GM19452 (cell line): ENCODE measurements around the gene EMILIN2.
"Not testable (repeated sequence)": the region's sequence is repeated elsewhere in the genome, so short reads cannot be mapped to it uniquely, and the experiment has no call there.

Source experiments
- ATAC-seq: cut with Tn5 transposase; IDR thresholded peaks from one replicate; pipeline ENCODE4 v1.9.1; 2021; ENCODE audit not compliant: unreplicated experiment

Gene EMILIN2

DNA sequence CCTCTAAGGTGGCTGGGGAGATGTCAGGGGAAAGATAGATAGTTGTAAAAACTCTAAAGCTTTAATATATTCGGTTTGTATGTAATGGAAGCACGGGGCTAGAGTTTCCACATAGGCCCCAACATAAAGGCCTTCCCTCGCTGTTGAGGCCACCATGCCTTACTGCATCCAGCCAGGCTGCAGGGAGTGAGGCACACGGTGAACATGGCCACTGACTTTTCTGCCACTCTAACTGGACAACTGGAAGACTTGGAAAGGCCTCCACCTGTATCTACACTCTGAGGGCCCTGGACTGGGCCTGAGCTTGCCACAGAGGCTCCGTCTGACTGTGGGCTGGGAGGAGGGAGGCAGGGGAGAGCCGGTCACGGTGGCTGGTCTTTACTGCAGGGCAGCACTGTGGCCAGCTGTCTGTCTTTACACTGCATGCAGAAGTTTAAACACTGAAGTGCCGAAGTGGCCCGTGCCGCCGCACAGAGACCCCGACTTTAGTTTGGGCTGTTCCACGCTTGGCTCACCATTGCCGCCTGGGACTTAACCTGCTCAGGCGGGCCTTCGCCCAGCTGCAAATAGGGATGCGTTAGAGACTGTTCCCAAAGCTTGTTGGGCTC is 66.7 kb downstream of the EMILIN2 start:
- ATAC-seq: no peak

DNA sequence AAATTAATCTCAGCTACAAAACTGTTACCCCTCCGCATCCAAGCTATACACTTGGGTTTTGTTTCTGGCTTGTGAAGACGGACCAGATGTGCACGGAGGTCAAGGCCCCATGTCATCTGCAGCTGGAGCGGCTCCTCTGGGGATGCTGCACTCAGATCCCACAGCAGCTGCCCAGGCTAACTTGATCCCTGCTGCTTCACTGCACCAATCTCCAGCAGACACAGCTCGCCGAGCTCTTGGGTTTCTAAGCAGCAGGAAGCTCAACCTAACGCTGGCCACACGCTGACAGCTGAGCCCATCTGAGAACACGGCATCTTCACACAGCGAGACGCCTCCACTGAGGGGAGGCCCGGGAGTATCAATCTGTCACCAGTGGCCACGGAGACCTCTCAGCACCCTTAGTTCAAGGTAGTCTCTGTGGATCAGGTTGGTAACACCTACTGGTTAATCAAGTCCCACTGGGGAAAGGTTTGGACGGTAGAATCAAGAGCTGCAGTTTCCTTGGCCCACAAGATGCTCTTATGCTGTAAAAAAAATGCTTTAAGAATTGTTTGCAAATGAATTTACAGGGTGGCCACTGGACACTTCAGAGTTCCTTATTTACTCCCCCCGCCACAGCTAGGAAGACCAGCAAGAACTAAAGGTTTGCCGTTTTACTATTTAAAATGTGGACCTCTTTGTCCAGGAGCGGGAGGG is 67.5 kb downstream of the EMILIN2 start:
- ATAC-seq: no peak

DNA sequence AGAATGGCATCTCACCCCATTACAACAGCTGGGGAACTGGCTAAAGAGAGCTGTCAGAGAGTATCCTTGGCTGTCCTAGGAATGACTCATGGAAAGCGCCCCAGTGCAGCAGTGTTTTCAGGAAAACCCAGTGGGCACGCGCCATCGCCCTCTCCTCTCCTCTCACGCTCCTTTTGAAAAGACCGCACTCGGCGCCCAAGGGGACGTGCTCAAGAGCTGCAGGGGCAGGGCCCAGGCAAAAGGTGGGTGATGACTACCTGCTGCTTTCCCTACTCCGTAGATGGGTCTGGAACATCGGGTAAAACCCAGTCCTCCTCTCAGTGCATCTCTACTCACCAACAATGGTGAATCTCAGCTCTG is 68.1 kb downstream of the EMILIN2 start:
- ATAC-seq: no peak

DNA sequence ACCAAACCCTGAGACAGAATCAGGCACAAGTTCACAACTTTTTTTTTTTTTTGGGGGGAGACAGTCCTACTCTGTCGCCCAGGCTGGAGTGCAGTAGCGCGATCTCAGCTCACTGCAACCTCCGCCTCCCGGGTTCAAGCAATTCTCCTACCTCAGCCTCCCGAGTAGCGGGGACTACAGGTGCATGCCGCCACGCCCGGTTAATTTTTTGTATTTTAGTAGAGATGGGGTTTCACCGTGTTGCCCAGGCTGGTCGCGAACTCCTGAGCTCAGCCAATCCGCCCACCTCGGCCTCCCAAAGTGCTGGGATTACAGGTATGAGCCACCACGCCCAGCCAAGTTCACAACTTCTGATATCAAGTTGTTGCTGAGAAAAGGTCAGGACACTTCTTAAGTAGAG is 68.7 kb downstream of the EMILIN2 start:
- ATAC-seq: not testable (repeated sequence)

DNA sequence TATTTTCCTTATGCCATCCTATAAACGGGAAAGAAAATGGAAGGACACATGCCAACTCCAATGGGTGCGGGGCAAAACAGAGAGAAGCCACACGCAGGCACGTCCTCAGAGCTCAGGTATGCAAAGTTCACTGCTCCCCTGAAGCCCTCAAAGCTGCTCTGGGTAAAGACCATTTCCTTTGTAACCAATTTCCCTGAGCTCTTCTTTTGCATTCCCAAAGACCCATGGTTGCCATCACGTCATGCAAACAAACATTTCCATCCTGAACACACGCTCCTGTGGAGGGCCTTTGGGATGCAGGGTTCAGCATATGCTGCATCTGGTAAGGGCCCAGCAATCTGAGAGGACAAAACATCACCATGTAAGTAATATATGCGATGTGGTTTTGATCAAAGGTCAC is 69.4 kb downstream of the EMILIN2 start:
- ATAC-seq: no peak

DNA sequence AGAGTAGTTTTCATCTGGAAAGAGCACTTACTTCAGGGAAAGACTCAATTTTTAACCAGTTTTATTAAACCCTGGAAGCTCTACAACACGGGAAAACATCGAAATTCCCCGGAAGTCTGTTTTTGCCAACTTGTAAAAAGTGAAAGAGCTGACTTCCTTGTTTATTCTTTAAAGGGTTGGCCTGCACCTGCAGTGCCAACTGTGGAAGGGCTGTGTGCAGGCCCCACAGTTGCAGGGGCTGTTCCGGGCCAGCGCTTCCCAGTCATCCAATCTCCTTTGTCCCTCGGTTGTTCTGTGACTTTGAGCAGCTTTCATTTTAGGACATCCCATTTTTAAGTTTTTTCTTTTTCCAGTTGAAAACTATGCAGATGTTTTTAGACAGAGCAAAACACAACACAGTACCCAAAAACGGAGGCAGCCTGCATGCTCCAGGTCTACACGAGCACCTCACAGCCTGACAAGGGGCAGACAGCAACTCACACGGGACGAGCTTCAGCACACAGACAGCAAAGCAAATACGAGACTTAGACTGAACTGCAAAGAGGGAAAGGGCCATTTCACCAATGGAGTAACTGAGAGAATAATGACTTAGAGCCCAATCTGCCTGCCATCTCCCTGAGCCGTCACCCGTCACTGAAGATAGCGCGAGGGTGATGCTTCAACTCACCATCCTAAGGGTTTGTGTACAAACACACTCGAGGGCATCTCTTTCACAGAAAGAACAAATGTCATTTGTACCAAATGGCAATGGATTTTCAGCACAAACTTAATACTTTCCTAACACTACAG is 70.6 kb downstream of the EMILIN2 start:
- ATAC-seq: no peak

DNA sequence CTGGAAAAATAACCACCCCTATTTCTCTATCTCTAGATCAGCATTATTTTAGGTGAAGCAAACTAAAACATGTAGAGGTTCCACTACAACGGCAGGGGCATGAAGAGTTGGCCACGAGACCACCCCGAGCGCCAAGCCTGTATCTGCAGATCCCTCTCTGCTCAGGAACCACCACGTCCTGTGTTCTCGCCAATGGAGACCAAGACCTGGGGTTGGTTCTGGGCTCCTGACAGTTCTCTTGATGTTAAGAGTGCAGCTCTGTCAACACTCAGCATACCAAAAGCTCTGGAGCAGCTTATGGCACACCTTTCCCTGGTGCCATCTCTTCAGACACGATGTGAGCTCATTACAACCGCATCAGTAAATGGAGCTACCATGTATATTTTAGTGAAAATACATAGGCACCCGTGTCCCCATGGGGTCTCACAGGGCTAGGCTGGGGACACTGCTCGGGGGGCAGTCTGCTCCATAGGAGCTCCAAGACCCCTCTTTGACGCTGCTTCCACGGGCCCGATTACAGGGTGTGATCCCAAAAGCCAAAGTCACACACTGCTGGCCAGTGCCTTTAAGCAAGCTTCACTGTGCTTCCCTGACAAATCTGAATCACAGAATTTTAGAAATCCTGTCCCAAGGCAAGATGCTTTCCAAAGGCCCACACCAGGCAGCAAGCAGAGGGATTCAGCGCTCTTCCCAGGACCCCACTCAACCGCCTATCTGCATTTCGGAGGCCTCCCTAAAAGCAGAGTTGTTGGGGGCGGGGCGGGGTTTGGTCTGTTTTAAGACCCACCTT is 72.2 kb downstream of the EMILIN2 start:
- ATAC-seq: no peak

DNA sequence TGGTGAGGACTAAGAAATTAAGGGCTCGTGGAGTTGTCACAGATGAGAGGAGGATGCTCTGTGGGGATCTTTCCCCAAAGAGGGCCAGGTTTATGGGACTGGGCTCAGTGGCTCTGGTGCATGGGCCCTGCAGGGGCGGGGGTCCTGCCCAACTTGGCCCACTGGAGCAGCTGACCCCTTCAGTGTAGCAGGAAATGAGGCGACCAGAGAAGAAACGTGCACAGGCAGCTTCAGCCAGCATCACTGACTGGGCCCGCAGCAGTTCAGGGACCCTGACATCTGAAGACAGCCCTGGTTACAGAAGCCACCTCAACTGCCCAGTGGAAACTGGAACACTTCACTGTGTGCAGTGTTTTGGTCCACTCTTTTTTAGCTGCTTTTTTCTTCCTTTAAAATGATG is 72.8 kb downstream of the EMILIN2 start:
- no peak for ATAC-seq

DNA sequence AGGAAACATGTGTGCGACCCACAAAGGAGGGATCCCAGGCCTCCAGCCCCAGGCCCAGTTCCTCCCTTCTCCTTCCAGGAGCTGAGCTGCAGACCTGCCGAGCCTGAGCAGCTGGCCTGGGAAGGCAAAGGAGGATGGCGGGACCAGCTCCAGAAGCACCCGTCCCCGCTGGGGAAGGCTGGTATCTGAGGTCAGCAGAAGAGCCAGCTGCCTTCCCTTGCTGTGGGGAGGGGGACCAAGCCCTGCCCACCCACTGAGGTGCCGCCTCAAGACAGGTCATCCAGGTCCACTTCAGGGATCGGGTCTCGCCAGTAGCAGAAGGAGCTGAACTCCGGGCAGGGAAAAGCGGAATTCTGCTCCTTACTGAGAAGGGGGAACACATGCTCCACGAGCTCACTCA is 73.2 kb downstream of the EMILIN2 start:
- no peak for ATAC-seq

DNA sequence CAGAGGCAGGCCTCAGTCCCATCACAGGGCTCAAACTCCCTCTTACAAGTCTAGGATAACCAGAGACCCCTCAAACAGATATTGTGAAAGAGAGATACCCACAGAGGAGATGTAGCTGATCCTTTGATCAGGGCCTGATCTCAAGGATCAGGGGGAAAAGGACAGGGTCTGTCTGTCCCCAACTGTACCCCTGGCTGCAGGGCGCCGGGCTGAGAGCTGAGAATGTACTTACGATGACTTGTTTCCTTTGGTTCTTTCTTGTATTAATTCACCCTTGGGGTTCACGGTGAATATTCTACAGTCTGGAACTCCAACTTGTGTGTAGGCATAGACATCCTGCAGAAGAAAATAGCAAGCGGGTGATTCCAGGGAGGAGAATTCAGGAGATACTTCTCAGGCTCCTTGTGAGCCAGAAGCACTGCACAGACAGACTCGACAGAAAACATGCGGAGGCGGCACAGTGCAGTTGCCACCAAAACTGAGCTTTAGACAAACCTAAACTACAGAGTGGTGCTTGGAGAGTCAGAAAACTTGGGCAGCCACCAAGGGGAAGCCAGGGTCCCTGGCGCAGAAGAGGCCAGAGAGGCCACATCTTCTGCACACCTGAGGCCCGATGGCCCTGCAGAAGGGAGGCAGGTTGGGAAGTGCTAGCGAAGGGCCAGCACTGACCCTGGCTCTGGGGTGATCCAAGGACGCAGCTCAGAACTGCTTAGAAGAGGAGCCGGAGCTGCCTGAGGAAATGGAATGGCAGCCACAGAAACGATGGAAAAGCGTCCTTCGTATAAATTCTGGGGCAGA is 73.9 kb downstream of the EMILIN2 start:
- no peak for ATAC-seq

DNA sequence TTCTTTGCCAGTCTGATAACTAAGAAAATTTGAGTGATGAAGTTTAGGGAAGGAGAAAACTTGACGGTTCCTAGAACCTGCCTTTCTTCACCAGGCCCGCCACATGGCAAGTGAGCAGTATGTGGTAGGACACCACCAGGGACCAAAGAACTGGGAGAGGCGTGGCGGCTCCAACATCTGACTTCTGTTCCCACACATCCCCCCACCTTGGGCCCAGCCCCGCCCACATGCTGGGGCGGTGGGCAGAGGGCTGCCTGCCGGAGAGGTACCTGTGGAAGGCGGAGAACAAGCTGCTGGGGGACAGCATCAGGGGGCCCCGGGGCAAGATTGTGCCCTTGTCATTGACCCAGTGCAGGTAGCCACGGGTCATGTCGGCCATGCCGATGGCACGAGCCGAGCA is 75.0 kb downstream of the EMILIN2 start:
- ATAC-seq: no peak

DNA sequence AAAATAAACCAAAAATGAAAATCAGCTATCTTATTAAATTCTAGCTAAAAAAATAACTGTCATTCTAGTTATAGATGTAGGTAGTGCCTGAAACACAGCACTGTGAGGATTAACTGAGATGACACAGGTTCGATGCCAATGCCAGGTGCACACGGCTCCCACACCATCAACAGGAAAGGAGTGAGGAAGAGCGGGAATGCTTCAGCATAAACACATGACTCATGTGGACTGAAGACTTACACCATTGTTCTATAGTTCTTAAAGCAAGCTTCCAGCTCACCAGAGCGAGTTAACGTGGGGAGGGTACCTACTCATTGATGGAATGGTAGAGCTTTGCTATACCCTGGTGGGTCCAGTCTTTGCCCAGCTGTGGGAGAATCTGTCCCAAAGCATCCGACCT is 76.7 kb downstream of the EMILIN2 start:
- no peak for ATAC-seq

DNA sequence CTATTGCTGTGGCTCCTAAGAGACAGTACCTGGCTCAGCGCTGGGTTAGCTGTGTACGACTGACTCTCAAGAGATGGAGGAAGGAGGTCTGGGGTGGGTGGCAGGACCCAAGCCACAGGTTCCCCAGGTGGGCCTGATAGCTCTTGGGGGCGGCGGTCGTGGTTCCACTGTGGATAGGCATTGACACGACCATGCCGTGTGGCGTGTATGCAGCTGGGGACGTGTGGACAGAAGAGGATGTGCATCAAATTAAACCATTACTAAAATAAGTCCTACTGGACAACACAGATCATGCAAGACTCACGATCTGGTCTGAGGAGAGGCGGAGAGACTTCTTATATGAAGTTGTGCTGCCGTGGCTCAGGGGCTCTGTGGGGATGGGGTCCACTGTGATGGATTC is 78.1 kb downstream of the EMILIN2 start:
- no peak for ATAC-seq

DNA sequence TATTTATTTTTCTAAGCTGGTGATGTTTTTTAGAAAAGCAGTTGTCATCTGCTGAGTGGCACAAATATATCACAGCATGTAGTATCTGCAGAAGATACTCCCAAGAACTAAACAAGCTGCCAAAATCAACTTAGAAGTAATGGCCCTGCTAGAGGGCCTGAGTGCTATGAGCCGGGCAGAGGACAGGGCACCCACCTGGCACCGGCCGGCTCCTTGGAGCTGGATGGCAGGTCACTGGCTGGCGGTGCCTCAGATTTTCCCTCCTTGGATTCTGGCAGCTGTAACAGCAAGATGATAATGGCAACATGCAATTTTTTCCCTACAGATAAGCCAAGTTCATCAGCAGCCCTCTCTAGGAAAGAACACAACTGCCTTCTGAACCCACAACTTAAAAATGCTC is 79.7 kb downstream of the EMILIN2 start:
- no peak for ATAC-seq

DNA sequence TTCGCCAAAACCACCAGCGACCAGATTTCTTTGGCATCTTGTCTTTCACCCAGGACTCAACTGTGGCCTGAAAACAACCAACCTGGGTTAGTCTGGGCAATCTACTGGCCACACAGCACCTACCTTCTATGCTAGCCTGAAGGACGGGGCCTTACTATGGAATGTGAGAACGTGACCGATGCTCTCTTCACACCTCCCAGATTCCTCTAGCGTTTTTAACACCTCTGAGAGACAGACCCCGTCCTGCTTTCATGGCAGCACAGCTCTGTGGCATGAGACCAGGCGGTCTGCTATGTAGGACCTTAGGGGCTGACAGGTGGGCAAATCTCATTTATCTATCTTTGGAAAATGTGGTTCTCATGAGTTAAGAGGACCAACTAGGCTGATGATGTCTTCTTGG is 80.9 kb downstream of the EMILIN2 start:
- no peak for ATAC-seq

DNA sequence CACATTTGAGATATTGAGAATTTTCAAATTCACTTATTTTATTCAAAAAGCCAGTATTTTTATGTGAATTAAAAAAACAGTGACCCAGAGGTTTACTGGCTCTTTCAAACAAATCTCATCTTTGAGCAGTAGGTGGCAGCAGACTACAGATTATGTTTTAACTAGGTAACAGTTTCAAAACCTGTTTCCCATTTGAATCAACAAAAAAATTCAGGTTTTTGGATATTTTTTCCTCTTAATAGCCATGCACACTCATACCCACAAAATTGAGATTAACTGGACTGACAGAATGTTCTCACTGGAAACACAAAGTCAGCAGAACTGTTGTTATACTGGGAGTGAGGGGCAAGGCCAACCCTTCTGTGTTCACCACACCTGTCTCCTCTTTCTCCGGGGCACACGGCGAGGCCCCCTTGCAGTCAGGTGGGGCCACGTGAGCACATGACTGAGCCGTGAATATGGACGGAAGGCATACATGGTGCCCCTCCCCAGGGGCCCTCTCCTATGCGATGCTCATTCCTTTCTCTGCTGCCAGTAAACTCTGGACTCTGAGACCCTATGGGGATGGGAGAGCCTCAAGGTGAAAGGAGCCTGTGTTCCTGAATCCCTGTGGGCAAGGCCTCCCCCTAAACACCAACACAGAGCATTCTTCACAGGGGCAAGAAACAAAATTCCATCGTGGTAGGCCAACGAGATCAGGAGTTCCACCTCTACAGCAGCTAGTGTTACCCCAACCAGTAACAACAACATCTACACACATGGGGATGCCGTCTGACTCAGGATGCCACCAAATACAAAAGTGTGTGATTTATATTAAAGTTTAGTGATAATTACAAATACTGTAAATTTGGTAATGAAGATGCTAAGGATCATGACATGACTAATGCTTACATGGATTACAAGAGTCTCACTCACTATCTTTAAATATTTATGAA is 85.7 kb downstream of the EMILIN2 start:
- no peak for ATAC-seq

DNA sequence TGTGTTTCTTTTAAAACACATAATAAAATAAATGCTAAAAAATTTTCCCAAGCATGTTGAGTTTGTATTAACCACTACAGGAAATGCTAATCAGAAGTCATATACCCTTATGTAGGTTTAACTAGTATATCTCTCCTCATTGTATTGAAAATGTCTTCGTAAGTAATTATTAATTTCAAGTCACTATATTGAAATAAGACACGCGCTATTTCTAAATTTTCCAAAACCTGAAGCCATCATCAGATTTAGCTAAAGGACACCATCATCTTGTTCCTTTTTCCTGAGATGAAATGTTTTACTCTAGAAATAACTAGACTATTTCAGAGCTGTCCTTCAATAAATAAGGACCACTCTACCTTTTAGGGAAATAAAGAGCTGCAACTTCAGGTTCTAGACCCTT is 87.2 kb downstream of the EMILIN2 start:
- no peak for ATAC-seq

DNA sequence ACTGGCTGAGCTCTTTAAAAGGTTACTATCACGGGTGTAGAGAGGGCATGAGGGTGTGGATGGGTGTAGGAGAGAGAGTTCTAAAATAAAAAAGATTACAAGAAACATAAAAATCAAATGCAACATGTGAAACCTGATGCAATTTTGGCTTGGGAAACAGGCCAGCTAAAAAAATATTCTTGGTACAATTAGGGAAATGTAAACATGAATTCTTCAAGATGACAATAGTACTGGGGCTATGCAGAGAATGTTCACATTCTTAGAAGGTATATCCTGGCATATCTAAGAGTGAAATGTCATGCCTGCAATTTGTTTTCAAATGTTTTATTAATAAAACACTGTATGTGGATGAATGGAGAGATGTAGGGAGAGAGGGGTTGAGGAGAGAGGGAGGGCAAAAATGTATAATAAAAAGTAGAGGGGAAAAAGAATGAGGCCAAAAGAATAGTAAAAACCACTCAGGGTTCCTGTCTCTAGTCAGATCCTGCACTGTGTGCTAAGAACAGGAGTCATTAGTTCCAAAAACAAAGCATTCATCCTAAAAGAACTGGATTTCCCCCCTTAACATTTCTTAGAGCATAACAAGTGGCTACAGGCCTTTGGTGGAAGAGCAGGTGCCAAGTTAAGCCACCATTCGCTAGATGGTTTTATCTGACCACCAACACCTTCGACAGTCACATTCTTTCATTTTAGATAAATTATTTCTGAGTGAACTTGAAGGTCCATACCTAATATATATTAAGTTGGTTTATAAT is 88.8 kb downstream of the EMILIN2 start:
- no peak for ATAC-seq

DNA sequence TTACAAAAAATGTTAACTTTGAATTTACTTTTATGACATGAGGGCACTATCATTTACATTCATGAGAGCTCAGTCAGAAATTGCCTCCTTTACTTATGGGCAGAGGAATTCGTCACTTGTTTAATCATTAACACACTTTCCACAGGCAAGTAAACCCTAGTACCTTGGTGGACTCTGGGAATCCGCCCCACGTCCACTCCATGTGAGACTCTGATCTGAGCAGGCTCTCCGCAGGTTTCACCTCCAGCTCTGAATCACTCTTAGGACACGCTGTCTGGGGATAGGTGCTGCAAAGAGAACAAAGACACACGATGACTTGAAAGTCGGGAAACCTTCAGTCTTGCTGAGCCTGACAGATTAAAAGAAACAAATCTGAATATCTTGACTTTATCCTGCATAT is 92.5 kb downstream of the EMILIN2 start:
- no peak for ATAC-seq
